ENCODE data around the gene MLXIP. TPM values are rescaled to one million over a fixed set of nuclear protein-coding genes. Genes with fewer than 3 reads are reported as not detected.

Gene MLXIP
- total RNA-seq, 1 donor from 2014 or later, result 48.7 TPM

- H3K4me3 Mint-ChIP-seq (ENCODE audit: low read depth), result no peak overlapping the region
- H3K4me1 Mint-ChIP-seq (ENCODE audit: low read depth), result no peaks in the 10 kb centered on the region
- no peak for TF ChIP-seq CTCF (IDR thresholded peaks at IDR 0.05; ENCODE audit: unreplicated experiment)
- no peak overlapping the region for H3K27ac Mint-ChIP-seq
- H3K9me3 Mint-ChIP-seq (ENCODE audit: low read depth), result no peaks in the 10 kb centered on the region
- no peaks in the 10 kb centered on the region for H3K27me3 Mint-ChIP-seq
- no peak for DNase-seq (ENCODE audit: low spot score, unreplicated experiment)
- peaks cover 17% of the 10 kb centered on the region for H3K36me3 Mint-ChIP-seq (ENCODE audit: insufficient read depth)
Observed at GRCh38 chr12:122139266-122139665, 60.7 kb downstream of the MLXIP start.

GRCh38 chr12:122139941-122140340 is 61.4 kb downstream of the MLXIP start:
- no peak for TF ChIP-seq CTCF (IDR thresholded peaks at IDR 0.05; ENCODE audit: unreplicated experiment)
- H3K27me3 Mint-ChIP-seq, result no peaks in the 10 kb centered on the region
- H3K4me1 Mint-ChIP-seq (ENCODE audit: low read depth), result no peaks in the 10 kb centered on the region
- peaks cover 16% of the 10 kb centered on the region for H3K36me3 Mint-ChIP-seq (ENCODE audit: insufficient read depth)
- H3K4me3 Mint-ChIP-seq (ENCODE audit: low read depth), result no peak overlapping the region
- no peak for DNase-seq (ENCODE audit: low spot score, unreplicated experiment)
- no peak overlapping the region for H3K27ac Mint-ChIP-seq
- no peaks in the 10 kb centered on the region for H3K9me3 Mint-ChIP-seq (ENCODE audit: low read depth)

GRCh38 chr12:122140467-122141257 is 62.1 kb downstream of the MLXIP start:
- Mint-ChIP-seq H3K4me3 (ENCODE audit: low read depth) (no peak overlapping the region), H3K27me3 (no peaks in the 10 kb centered on the region), H3K9me3 (ENCODE audit: low read depth) (no peaks in the 10 kb centered on the region), H3K4me1 (ENCODE audit: low read depth) (no peaks in the 10 kb centered on the region), H3K36me3 (ENCODE audit: insufficient read depth) (peaks cover 15% of the 10 kb centered on the region), H3K27ac (peak overlapping the region; percentile 65)
- no peak for TF ChIP-seq CTCF (IDR thresholded peaks at IDR 0.05; ENCODE audit: unreplicated experiment)
- no peak for DNase-seq (ENCODE audit: low spot score, unreplicated experiment)

- Mint-ChIP-seq H3K9me3 (ENCODE audit: low read depth) (no peaks in the 10 kb centered on the region), H3K27ac (no peak overlapping the region), H3K27me3 (no peaks in the 10 kb centered on the region), H3K4me3 (ENCODE audit: low read depth) (no peak overlapping the region), H3K36me3 (ENCODE audit: insufficient read depth) (peaks cover 15% of the 10 kb centered on the region), H3K4me1 (ENCODE audit: low read depth) (no peaks in the 10 kb centered on the region)
- TF ChIP-seq CTCF (IDR thresholded peaks at IDR 0.05; ENCODE audit: unreplicated experiment), result no peak
- DNase-seq (ENCODE audit: low spot score, unreplicated experiment), result no peak
Observed at GRCh38 chr12:122141911-122142725, 63.6 kb downstream of the MLXIP start.

GRCh38 chr12:122142857-122143256 is 64.3 kb downstream of the MLXIP start:
- peaks cover 15% of the 10 kb centered on the region for H3K36me3 Mint-ChIP-seq (ENCODE audit: insufficient read depth)
- no peak overlapping the region for H3K27ac Mint-ChIP-seq
- H3K27me3 Mint-ChIP-seq, result no peaks in the 10 kb centered on the region
- H3K9me3 Mint-ChIP-seq (ENCODE audit: low read depth), result no peaks in the 10 kb centered on the region
- H3K4me1 Mint-ChIP-seq (ENCODE audit: low read depth), result no peaks in the 10 kb centered on the region
- DNase-seq (ENCODE audit: low spot score, unreplicated experiment), result no peak
- no peak for TF ChIP-seq CTCF (IDR thresholded peaks at IDR 0.05; ENCODE audit: unreplicated experiment)
- no peak overlapping the region for H3K4me3 Mint-ChIP-seq (ENCODE audit: low read depth)
